ENCODE data around the gene COIL.

The COIL gene

GRCh38 chr17:56960596-56961538, at the start of gene COIL:
TSS of gene COIL (minus strand) at chr17:56961050. CDS start at chr17:56961019, 31 bp downstream.
- Mint-ChIP-seq H3K27me3 (no peaks in the 10 kb centered on the region), H3K9me3 (no peaks in the 10 kb centered on the region)

GRCh38 chr17:57010487-57010886, 49.6 kb upstream of the COIL start:
- ATAC-seq (no peak), DNase-seq (no peak)
- peak overlapping the region; percentile 2 for H3K4me3 Mint-ChIP-seq
- no peaks in the 10 kb centered on the region for H3K27me3 Mint-ChIP-seq
- no peaks in the 10 kb centered on the region for H3K36me3 Mint-ChIP-seq (ENCODE audit: low read depth)
- no peak overlapping the region for H3K27ac Mint-ChIP-seq
- no peaks in the 10 kb centered on the region for H3K9me3 Mint-ChIP-seq
- H3K4me1 Mint-ChIP-seq, result peaks cover 8% of the 10 kb centered on the region

More at GRCh38 chr17:56960596-56961538, at the start of gene COIL:
- peak within 1 kb of the TSS; percentile 87 for H3K27ac Mint-ChIP-seq
- ATAC-seq (peak; percentile 98), DNase-seq (peak; percentile 96)
- H3K36me3 Mint-ChIP-seq (ENCODE audit: low read depth), result no peaks in the 10 kb centered on the region
- H3K4me1 Mint-ChIP-seq, result peaks cover 24% of the 10 kb centered on the region
- peak within 1 kb of the TSS; percentile 83 for H3K4me3 Mint-ChIP-seq

GRCh38 chr17:57009737-57010445, 49.0 kb upstream of the COIL start:
- Mint-ChIP-seq H3K4me1 (peaks cover 14% of the 10 kb centered on the region), H3K27ac (no peak overlapping the region), H3K4me3 (peak overlapping the region; percentile 2), H3K9me3 (no peaks in the 10 kb centered on the region), H3K36me3 (ENCODE audit: low read depth) (no peaks in the 10 kb centered on the region), H3K27me3 (no peaks in the 10 kb centered on the region)
- DNase-seq, result peak; percentile 50
- peak; percentile 79 for ATAC-seq

GRCh38 chr17:57008958-57009357, 48.1 kb upstream of the COIL start:
- Mint-ChIP-seq H3K4me3 (no peak overlapping the region), H3K27ac (no peak overlapping the region), H3K9me3 (no peaks in the 10 kb centered on the region), H3K36me3 (ENCODE audit: low read depth) (no peaks in the 10 kb centered on the region), H3K4me1 (peaks cover 16% of the 10 kb centered on the region), H3K27me3 (no peaks in the 10 kb centered on the region)
- DNase-seq, result no peak
- ATAC-seq, result no peak

GRCh38 chr17:57006040-57006439, 45.2 kb upstream of the COIL start:
- H3K9me3 Mint-ChIP-seq, result no peaks in the 10 kb centered on the region
- no peaks in the 10 kb centered on the region for H3K27me3 Mint-ChIP-seq
- H3K27ac Mint-ChIP-seq, result no peak overlapping the region
- H3K4me1 Mint-ChIP-seq, result peaks cover 18% of the 10 kb centered on the region
- no peaks in the 10 kb centered on the region for H3K36me3 Mint-ChIP-seq (ENCODE audit: low read depth)
- no peak overlapping the region for H3K4me3 Mint-ChIP-seq
- DNase-seq (no peak), ATAC-seq (no peak)

GRCh38 chr17:57004944-57005579, 44.2 kb upstream of the COIL start:
- no peak overlapping the region for H3K4me3 Mint-ChIP-seq
- H3K9me3 Mint-ChIP-seq, result no peaks in the 10 kb centered on the region
- H3K36me3 Mint-ChIP-seq (ENCODE audit: low read depth), result peaks cover 3% of the 10 kb centered on the region
- peak; percentile 39 for ATAC-seq
- H3K27me3 Mint-ChIP-seq, result no peaks in the 10 kb centered on the region
- peaks cover 16% of the 10 kb centered on the region for H3K4me1 Mint-ChIP-seq
- DNase-seq, result peak; percentile 4
- H3K27ac Mint-ChIP-seq, result peak overlapping the region; percentile 5

- no peak overlapping the region for H3K27ac Mint-ChIP-seq
- ATAC-seq (no peak), DNase-seq (no peak)
- H3K4me3 Mint-ChIP-seq, result no peak overlapping the region
- peaks cover 7% of the 10 kb centered on the region for H3K36me3 Mint-ChIP-seq (ENCODE audit: low read depth)
- no peaks in the 10 kb centered on the region for H3K27me3 Mint-ChIP-seq
- H3K9me3 Mint-ChIP-seq, result no peaks in the 10 kb centered on the region
- peaks cover 10% of the 10 kb centered on the region for H3K4me1 Mint-ChIP-seq
Measured at GRCh38 chr17:57002904-57003303, 42.1 kb upstream of the COIL start.

- no peak overlapping the region for H3K27ac Mint-ChIP-seq
- peaks cover 12% of the 10 kb centered on the region for H3K36me3 Mint-ChIP-seq (ENCODE audit: low read depth)
- H3K9me3 Mint-ChIP-seq, result no peaks in the 10 kb centered on the region
- peaks cover 10% of the 10 kb centered on the region for H3K4me1 Mint-ChIP-seq
- DNase-seq, result no peak
- no peaks in the 10 kb centered on the region for H3K27me3 Mint-ChIP-seq
- no peak overlapping the region for H3K4me3 Mint-ChIP-seq
- ATAC-seq, result no peak
Measured at GRCh38 chr17:57001541-57001940, 40.7 kb upstream of the COIL start.

GRCh38 chr17:56997313-56997712, 36.5 kb upstream of the COIL start:
- Mint-ChIP-seq H3K36me3 (ENCODE audit: low read depth) (peaks cover 14% of the 10 kb centered on the region), H3K27ac (no peak overlapping the region), H3K4me1 (no peaks in the 10 kb centered on the region), H3K27me3 (no peaks in the 10 kb centered on the region), H3K9me3 (no peaks in the 10 kb centered on the region), H3K4me3 (no peak overlapping the region)
- no peak for DNase-seq
- ATAC-seq, result no peak

GRCh38 chr17:56995766-56996165, 34.9 kb upstream of the COIL start:
- ATAC-seq (no peak), DNase-seq (no peak)
- Mint-ChIP-seq H3K36me3 (ENCODE audit: low read depth) (peaks cover 12% of the 10 kb centered on the region), H3K9me3 (no peaks in the 10 kb centered on the region), H3K4me1 (no peaks in the 10 kb centered on the region), H3K27me3 (no peaks in the 10 kb centered on the region), H3K27ac (no peak overlapping the region), H3K4me3 (no peak overlapping the region)

- H3K36me3 Mint-ChIP-seq (ENCODE audit: low read depth), result peaks cover 12% of the 10 kb centered on the region
- DNase-seq, result no peak
- H3K4me3 Mint-ChIP-seq, result no peak overlapping the region
- ATAC-seq, result no peak
- no peaks in the 10 kb centered on the region for H3K4me1 Mint-ChIP-seq
- no peak overlapping the region for H3K27ac Mint-ChIP-seq
- no peaks in the 10 kb centered on the region for H3K27me3 Mint-ChIP-seq
- H3K9me3 Mint-ChIP-seq, result no peaks in the 10 kb centered on the region
Measured at GRCh38 chr17:56994009-56994792, 33.4 kb upstream of the COIL start.

GRCh38 chr17:56992364-56992763, 31.5 kb upstream of the COIL start:
- ATAC-seq (no peak), DNase-seq (no peak)
- H3K9me3 Mint-ChIP-seq, result no peaks in the 10 kb centered on the region
- peaks cover 16% of the 10 kb centered on the region for H3K36me3 Mint-ChIP-seq (ENCODE audit: low read depth)
- no peak overlapping the region for H3K27ac Mint-ChIP-seq
- H3K27me3 Mint-ChIP-seq, result no peaks in the 10 kb centered on the region
- H3K4me3 Mint-ChIP-seq, result no peak overlapping the region
- no peaks in the 10 kb centered on the region for H3K4me1 Mint-ChIP-seq

- Mint-ChIP-seq H3K4me1 (no peaks in the 10 kb centered on the region), H3K4me3 (no peak overlapping the region), H3K36me3 (ENCODE audit: low read depth) (peaks cover 24% of the 10 kb centered on the region), H3K27ac (no peak overlapping the region), H3K27me3 (no peaks in the 10 kb centered on the region), H3K9me3 (no peaks in the 10 kb centered on the region)
- DNase-seq, result no peak
- ATAC-seq, result no peak
Measured at GRCh38 chr17:56988901-56989572, 28.2 kb upstream of the COIL start.

Measured in activated naive CD8-positive, alpha-beta T cell treated with anti-CD3 and anti-CD28 coated beads, Interleukin-2, amount 50 U/mL, for 24 hours (primary cell).